HepG2 (cell line): ENCODE data around the gene SUN1. TPM values are rescaled to one million over a fixed set of nuclear protein-coding genes. Genes with fewer than 3 reads are reported as not detected.
A peak's percentile ranks its signal among the peaks of the same experiment; 100 is the strongest.

Source experiments
- ARNTL ChIP-seq: sonication (generic); formaldehyde crosslinking; IDR thresholded peaks from 2 replicates; pipeline ENCODE4 v1.4.0; 2020; ENCODE audit warnings: mild to moderate bottlenecking, missing genetic modification reagents
- FOSL2 ChIP-seq: sonication (generic); formaldehyde crosslinking; IDR thresholded peaks from 2 replicates; pipeline ENCODE4 v1.4.0; 2020; ENCODE audit warnings: missing genetic modification reagents
- HOXA9 ChIP-seq: sonication (generic); formaldehyde crosslinking; IDR thresholded peaks from 2 replicates; pipeline ENCODE4 v1.8.1; 2022; ENCODE audit warnings: missing genetic modification reagents, mild to moderate bottlenecking, moderate library complexity, borderline replicate concordance
- NONO ChIP-seq, 2 experiments: fragments of 450-650 bp in 1 of 2; sonication (generic) in 1 of 2; formaldehyde crosslinking in 1 of 2; IDR thresholded peaks in 1 of 2; conservative IDR thresholded peaks in 1 of 2; 2 replicates each; pipeline versions ENCODE4 v1.6.1 to v1.8.0; 2017 to 2022; ENCODE audit warnings: mild to moderate bottlenecking in 1 of 2, missing genetic modification reagents in 1 of 2, moderate library complexity in 1 of 2
- USF2 ChIP-seq, 2 experiments: sonication (generic) in 1 of 2; formaldehyde crosslinking in 1 of 2; IDR thresholded peaks; 2 replicates each; pipeline versions ENCODE4 v1.5.1 to v1.6.1; 2011 to 2020; ENCODE audit warnings: borderline replicate concordance in 1 of 2, low read depth in 1 of 2, low read length in 1 of 2, mild to moderate bottlenecking in 1 of 2, missing genetic modification reagents in 1 of 2, moderate library complexity in 1 of 2
- ZBTB46 ChIP-seq: sonication (generic); formaldehyde crosslinking; IDR thresholded peaks from 2 replicates; pipeline ENCODE4 v1.4.0; 2020; ENCODE audit warnings: mild to moderate bottlenecking, missing genetic modification reagents, borderline replicate concordance
- ZFP36 ChIP-seq: fragments of 150-350 bp; IDR thresholded peaks from 2 replicates; pipeline ENCODE4 v1.6.1; 2018; ENCODE audit warnings: borderline replicate concordance, low read length, low read depth; ENCODE audit not compliant: partially characterized antibody
- ZFX ChIP-seq: sonication (generic); formaldehyde crosslinking; IDR thresholded peaks from 2 replicates; pipeline ENCODE4 v1.4.0; 2020; ENCODE audit warnings: mild to moderate bottlenecking, low read depth, missing genetic modification reagents, moderate library complexity
- ZNF17 ChIP-seq: sonication (generic); formaldehyde crosslinking; IDR thresholded peaks from 2 replicates; pipeline ENCODE4 v1.5.0; 2020; ENCODE audit warnings: mild to moderate bottlenecking, missing genetic modification reagents
- ZNF275 ChIP-seq: sonication (generic); formaldehyde crosslinking; IDR thresholded peaks from 2 replicates; pipeline ENCODE4 v1.8.0; 2022; ENCODE audit warnings: missing genetic modification reagents, mild to moderate bottlenecking, inconsistent platforms, borderline replicate concordance
- ZNF501 ChIP-seq: sonication (generic); formaldehyde crosslinking; IDR thresholded peaks from 2 replicates; pipeline ENCODE4 v1.5.1; 2020; ENCODE audit warnings: mild to moderate bottlenecking, moderate library complexity, missing genetic modification reagents
- ZNF746 ChIP-seq: sonication (generic); formaldehyde crosslinking; IDR thresholded peaks from 2 replicates; pipeline ENCODE4 v1.8.0; 2022; ENCODE audit warnings: mild to moderate bottlenecking, missing genetic modification reagents
- ZZZ3 ChIP-seq: sonication (generic); formaldehyde crosslinking; IDR thresholded peaks from 2 replicates; pipeline ENCODE4 v1.4.0; 2020; ENCODE audit warnings: missing genetic modification reagents, mild to moderate bottlenecking, borderline replicate concordance
- polyA plus RNA-seq, 8 experiments: library from polyadenylated mRNA; depleted of rRNA in 3 of 8; stranded (reverse) in 7 of 8; unstranded in 1 of 8; fragments of >200 nt; fragmentation: Illumina TruSeq in 4 of 8; extraction: Trizol in 4 of 8; gene quantifications; 2 replicates each; pipeline versions ENCODE4 v1.2.1 to v1.2.3, GENCODE V29; 2011 to 2016; ENCODE audit warnings: low read depth in 4 of 8, missing spikeins in 1 of 8, mixed read lengths in 1 of 8; ENCODE audit not compliant: insufficient read depth in 1 of 8
- total RNA-seq, 5 experiments: library from RNA; depleted of rRNA; stranded (reverse); fragments of >200 nt; fragmentation: Illumina TruSeq; extraction: Trizol; gene quantifications; 2 replicates each; pipeline ENCODE4 v1.2.3, GENCODE V29; 2016; ENCODE audit warnings: low read depth in 1 of 5

The SUN1 gene
- total and polyA plus RNA-seq, 2 of the 13 experiments (the other 11 are each of a cell fraction or from before 2014, with no cell fraction given): 47.0 to 126 TPM

- no peak for TF ChIP-seq ZZZ3 (CRISPR knock-in tag)
- no peak for TF ChIP-seq ZNF746
- no peak for TF ChIP-seq NONO (IDR thresholded peaks at IDR 0.05)
- no peak for TF ChIP-seq NONO (CRISPR knock-in tag; conservative IDR thresholded peaks at IDR 0.05)
- TF ChIP-seq ZNF275 (CRISPR knock-in tag): no peak
- TF ChIP-seq HOXA9 (CRISPR knock-in tag): no peak
- no peak for TF ChIP-seq FOSL2
- TF ChIP-seq ZBTB46 (CRISPR knock-in tag): no peak
- TF ChIP-seq ARNTL: peak; percentile 42; the same call in 1 of the 2 replicates
- TF ChIP-seq ZNF501 (CRISPR knock-in tag): no peak
- TF ChIP-seq USF2 (IDR thresholded peaks at IDR 0.05; ENCODE audit: low read depth, low read length): no peak
- TF ChIP-seq USF2 (CRISPR knock-in tag; IDR thresholded peaks at IDR 0.05; ENCODE audit: borderline replicate concordance): no peak
- no peak for TF ChIP-seq ZFP36
- TF ChIP-seq ZNF17 (CRISPR knock-in tag): no peak
- TF ChIP-seq ZFX (CRISPR knock-in tag): peak; percentile 59; the same call in 1 of the 2 replicates
Measured at GRCh38 chr7:876972-877311, 44.7 kb downstream of the SUN1 start (continued).
